ENCODE measurements around the gene SPDL1.
"Not testable (repeated sequence)": the region's sequence is repeated elsewhere in the genome, so short reads cannot be mapped to it uniquely, and the experiment has no call there.

The SPDL1 gene

DNA sequence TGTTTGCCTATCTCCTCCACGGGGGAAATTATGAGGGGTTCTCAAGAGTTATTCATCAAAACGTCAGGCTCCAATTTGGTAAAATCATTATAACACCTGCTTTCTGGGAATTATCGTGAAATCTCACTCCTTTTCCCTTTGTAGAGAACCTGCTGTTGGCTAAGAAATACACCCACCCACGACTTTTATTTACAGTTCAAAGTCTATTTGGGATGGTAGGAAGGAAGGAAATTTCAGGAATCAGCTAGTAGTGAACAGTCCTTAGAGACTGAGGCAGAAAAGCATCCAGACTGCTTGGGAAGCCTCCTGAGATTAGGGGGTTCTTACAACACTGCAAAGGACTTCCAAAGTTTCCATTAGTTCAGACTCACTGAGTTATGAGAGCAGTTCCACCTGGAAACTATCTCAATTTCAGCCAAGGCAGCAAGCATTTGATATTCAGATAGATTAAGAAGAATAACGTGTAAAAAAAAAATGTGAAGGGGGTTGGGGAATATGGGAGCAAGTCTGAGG is 9.4 kb upstream of the SPDL1 start:
- no peak for FAIRE-seq

- no peak for FAIRE-seq
Measured at GRCh38 chr5:169576181-169576598, 7.4 kb upstream of the SPDL1 start.

- no peak for FAIRE-seq
Measured at GRCh38 chr5:169577951-169578350, 5.6 kb upstream of the SPDL1 start.

GRCh38 chr5:169580964-169581363 is 2.6 kb upstream of the SPDL1 start:
- FAIRE-seq, result no peak

DNA sequence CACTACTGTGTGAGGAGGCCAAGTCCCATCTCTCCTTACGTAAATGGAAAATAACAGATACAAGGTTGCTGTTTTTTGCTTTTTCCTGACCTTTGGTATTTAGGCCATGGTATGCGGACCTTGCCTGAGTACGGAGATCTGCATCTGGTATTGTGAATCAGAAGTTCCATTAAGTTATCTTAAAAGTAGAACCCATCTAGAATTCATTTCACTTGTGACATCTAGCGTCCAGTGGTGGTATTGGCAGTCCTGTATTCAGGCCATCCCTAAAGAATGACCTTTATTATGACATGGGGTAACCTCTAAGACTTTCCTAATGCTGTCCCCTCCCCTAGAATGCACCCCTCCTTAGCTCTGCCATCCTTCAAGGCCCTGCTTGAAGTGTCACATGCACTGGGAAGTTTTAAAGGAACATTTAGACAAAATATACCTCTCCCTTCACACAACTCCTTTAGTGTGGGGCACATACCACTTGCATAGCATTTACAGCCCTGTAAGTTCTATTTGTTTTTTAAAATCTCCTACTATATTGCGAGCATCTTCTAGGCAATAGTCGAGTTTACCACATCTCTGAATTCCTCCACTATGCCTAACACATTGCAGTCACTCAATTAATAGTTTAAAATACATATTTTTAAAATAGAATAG is 1.9 kb upstream of the SPDL1 start:
- peak; percentile 62 for FAIRE-seq

DNA sequence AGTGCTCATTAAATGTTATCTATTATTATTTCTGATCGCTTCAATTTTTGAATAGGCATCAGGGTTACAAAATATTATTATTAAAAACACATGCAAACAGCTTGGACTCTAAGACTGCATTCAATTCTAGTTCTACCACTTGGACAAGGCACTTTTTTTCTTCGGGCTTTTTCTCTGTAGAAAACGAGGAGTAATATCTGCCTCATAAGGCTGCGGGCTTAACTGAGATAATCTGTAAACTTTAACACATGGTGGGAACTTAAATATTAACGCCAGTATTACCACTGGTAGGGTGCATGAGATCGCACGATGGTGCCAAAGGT is 511 bp upstream of the SPDL1 start:
- no peak for FAIRE-seq

DNA sequence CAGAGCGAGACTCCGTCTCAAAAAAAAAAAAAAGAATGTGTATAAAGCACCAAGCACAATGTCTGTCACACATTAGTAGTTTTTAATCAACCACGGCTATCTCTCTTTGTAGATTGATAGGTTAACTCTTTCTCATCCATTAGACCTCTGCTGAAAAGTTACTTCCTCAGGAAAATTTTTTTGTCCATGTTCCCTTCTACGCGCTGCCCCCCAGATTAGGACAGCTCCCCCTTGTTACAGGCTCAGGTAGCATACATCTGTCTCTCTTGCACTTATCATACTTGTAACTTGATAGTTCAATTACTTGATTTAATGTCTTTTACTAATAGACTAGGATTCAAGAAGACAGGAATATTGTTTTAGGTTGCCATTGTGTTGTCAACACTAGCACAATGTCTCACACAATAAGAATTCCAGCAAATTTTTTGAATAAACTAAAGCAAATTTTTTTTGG is 1.5 kb downstream of the SPDL1 start:
- no peak for FAIRE-seq

DNA sequence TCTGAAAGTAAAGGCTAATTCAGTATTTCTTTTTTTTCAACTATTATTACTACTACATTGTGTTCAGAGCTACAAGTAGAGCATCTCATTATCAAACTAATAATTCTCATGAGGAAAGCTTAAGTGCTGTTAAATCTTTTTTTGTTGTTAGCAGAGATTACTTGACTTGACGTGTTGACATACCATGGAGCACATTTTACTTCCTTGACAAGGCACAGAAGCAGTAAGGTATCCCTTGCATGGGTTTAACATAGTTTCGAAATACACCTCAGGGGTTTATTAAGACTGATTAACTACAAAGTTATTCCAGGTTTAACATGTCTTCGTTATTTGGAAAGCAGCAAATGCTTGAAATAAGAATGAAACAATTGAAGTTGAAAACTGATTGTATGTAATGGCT is 7.0 kb downstream of the SPDL1 start:
- no peak for FAIRE-seq

DNA sequence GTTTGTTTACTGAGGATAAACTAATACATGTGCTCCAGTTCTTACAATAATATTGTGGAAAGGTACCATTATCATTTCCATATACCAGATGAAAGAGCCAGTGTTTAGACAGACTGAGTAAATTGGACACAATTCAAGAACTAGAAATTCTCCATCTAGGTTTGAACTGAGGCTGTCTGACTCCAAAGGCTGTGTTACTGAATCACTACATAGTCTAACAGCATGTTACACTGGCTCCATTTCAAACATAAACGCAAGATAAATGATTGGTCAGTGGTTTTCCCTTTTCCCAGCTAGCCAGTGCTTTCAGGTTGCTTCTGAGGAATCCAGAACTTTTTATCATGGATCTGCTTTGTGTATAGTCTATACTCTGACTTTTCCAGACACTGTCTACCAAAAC is 8.1 kb downstream of the SPDL1 start:
- FAIRE-seq, result no peak

DNA sequence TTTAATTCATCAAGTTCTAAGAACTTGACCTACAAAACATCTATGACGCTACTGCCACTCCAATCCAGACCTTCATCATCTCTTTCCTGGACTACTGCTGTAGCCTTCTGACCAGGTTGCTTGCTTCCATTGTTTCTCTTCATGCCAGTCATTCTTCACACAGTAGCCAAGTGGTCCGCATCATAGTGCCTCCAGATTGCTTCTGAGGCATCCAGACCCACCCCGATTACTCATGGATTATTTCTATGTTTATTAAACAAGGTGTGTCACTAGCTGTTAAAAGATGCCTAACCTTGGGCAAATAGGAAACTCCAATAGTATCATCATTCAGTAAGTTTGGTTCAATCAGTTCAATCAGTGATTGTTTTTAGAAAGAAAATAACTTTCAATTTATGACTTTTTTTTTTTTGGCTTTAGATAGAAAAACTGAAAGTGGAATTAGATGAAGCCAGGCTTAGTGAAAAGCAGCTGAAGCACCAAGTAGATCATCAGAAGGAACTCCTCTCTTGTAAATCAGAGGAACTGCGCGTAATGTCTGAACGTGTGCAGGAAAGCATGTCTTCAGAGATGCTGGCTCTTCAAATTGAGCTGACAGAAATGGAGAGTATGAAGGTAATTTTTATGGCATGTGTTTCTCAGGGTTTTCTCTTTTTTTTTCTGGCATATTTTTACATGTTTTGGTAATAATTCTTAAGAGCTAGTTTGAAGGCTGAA is 9.5 kb downstream of the SPDL1 start:
- no peak for FAIRE-seq

DNA sequence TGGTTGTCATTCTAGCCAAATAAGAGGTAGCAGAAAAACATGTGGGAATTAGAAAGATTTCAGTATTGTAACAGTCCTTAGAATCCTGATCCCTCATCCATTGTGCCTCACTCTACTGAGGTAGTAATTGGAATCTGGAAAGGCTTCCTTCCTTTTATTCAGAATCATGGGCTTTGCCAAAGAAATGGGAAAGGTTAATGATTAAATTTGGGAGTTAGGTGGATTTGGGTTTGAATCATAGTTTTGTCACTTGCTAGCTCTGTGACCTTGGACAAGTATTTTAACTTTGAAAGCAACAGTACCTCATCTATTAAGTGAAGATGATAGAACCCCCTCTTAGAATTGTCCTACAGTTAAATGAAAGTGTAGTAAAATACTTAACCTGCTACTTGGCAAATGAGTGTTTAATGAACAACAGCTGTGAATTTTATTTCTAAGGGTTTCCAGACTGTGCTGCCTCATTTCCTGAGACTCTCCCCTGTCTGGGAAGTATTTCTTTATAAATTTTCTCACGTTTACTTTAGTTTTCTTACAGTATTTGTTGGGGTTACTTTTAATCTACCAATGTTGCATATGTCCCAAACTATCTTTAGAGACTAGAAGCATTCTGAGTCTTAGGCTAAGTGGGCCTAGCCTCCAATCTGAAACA is 11.7 kb downstream of the SPDL1 start:
- FAIRE-seq, result no peak

DNA sequence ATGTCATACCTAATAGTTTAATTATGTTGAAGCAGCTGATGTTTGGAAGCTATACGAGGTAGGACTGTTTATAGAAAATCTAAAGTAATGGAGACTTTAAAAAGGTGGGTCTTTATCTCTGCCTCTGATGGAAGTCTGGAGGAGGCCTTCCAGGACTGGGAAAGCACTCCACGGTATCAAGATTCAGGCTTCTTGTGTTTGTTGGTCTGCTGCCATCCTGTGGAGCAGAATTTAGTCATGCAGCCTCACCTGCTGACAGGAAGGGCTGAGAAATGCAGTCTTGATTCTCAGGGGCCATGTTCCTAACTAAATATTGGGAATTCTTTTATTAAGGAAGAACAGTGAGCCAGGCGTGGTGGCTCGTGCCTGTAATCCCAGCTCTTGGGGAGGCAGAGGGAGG is 15.9 kb downstream of the SPDL1 start:
- no peak for FAIRE-seq

GRCh38 chr5:169602535-169602934 is 19.0 kb downstream of the SPDL1 start:
- no peak for FAIRE-seq

DNA sequence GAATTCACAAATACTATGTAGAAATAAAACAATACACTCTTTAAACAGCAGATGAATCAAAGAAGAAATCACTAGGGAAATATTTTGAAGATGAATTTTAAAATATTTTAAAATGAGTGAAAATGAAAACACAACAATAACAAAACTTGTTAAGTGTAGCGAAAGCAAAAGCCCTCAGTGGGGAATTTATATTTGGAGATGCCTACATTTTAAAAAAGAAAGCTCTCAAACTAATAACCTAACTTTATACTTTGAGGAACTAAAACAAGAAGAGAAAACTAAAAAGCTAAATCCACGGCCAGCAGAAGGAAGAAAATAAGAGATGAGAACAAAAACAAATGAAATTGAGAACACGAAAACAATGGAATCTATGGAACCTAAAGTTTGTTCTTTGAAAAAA is 22.7 kb downstream of the SPDL1 start:
- FAIRE-seq, result no peak

DNA sequence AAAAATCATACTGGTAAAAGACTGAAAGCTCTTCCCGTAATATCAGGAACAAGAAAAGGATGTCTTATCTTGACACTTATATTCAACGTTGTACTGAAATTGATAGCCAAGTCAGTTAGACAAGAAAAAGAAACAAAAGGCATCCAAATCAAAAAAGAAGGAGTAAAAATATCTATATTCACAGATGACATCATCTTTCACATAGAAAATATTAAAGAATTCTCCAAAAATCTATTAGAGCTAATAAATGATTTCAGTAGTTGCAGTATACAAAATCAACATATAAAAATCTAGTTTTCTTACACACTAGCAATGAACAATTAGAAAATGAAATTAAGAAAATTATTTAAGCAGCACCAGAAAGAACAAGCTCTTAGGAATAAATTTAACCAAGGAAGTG is 24.3 kb downstream of the SPDL1 start:
- no peak for FAIRE-seq

DNA sequence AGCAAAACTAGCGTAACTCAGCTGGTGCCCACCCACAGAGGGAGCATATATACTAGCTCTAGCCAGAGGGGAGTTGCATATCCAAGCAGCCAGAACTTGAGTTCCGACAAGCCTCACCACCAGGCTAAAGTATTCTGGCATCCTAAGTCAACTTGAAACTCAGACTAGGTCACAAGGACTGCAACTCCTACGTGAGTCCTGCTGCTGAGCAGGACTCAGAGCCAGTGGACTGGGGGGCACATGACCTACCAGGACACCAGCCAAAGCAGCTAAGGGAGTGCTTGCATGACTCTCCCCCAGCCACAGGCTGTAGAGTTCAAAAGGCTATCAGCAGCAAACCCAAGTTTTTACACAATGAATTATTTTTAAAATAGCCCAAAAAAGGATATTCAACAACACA is 26.1 kb downstream of the SPDL1 start:
- no peak for FAIRE-seq

GRCh38 chr5:169610606-169611005 is 27.0 kb downstream of the SPDL1 start:
- no peak for FAIRE-seq

- no peak for FAIRE-seq
Measured at GRCh38 chr5:169615561-169615960, 32.0 kb downstream of the SPDL1 start.

GRCh38 chr5:169624307-169624706 is 40.7 kb downstream of the SPDL1 start:
- FAIRE-seq, result not testable (repeated sequence)

GRCh38 chr5:169626779-169627178 is 43.2 kb downstream of the SPDL1 start:
- FAIRE-seq, result no peak

- FAIRE-seq, result no peak
Measured at GRCh38 chr5:169627551-169627950, 44.0 kb downstream of the SPDL1 start.

DNA sequence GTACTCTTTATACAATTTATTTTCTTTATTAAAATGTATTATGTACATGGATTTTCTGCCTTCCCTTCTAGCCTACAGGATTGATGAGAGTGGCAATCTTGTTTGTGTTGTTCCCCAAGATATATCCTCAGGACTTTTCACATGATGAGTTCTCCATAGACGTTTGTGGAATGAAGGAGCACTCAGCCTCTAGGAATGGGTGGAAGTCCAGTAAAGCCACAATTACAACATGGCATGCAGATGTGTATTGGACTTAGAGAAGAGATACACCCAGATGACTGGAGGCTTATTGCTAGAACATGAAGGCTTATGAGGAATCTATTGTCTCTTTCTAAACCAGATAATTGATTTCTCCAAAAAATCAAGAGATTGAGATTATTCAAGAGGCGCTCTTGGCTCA is 45.3 kb downstream of the SPDL1 start:
- FAIRE-seq, result no peak

DNA sequence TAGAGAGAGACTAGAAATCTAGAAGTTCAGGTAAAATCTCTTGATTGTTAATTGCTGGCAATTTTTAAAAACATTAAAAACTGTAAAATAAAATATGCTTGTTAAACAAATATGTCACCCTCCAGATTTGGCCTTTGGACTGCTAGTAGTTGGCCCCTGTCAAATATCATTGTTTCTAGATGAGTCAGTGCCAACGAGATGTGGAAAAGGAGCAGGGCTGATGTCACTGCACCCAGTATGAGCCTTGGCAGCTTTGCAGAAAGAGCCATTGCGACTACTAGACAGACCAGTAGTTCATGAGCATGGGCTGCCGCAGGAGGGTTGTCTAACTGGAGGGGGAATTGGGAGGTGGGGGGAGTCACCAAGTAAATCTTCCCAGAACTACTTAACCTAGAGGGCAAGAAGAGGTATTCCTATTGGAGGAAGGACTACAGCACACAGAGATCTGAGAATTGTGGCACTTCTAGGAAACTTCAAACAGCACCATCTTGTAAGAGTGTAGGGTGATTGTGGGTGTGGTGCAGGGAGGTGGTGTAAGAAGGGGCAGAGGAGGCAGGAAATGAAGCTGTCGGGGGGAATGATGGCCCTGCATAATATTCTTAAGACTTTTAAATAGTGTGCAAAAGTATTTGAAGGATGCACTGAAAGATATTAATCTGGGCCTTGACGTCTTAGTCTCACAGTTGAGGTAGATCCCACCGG is 46.4 kb downstream of the SPDL1 start:
- no peak for FAIRE-seq

- FAIRE-seq, result no peak
Measured at GRCh38 chr5:169631360-169631759, 47.8 kb downstream of the SPDL1 start.

Measured in A204.1 (cell line).